ENCODE results near the gene TMEM178A. TPM values are rescaled to one million over a fixed set of nuclear protein-coding genes. Genes with fewer than 3 reads are reported as not detected.

The TMEM178A gene
- total and polyA plus RNA-seq, 8 donors, result 0.34 to 5.8 (median 0.80) TPM

GRCh38 chr2:39668576-39669080, 2.9 kb downstream of the TMEM178A start:
- no peaks in the 10 kb centered on the region for H3K9me3 ChIP-seq
- H3K27ac ChIP-seq, result no peak overlapping the region
- no peak for DNase-seq
- TF ChIP-seq, protein P1, sequence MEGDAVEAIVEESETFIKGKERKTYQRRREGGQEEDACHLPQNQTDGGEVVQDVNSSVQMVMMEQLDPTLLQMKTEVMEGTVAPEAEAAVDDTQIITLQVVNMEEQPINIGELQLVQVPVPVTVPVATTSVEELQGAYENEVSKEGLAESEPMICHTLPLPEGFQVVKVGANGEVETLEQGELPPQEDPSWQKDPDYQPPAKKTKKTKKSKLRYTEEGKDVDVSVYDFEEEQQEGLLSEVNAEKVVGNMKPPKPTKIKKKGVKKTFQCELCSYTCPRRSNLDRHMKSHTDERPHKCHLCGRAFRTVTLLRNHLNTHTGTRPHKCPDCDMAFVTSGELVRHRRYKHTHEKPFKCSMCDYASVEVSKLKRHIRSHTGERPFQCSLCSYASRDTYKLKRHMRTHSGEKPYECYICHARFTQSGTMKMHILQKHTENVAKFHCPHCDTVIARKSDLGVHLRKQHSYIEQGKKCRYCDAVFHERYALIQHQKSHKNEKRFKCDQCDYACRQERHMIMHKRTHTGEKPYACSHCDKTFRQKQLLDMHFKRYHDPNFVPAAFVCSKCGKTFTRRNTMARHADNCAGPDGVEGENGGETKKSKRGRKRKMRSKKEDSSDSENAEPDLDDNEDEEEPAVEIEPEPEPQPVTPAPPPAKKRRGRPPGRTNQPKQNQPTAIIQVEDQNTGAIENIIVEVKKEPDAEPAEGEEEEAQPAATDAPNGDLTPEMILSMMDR (IDR thresholded peaks at IDR 0.05), result no peak
- H3K27me3 ChIP-seq, result peaks cover 0 to 12% (median 0%) of the 10 kb centered on the region in 4 donors
- no peak overlapping the region for H3K4me3 ChIP-seq
- H3K36me3 ChIP-seq, result no peaks in the 10 kb centered on the region
- intact Hi-C loops (cut with DNase I), result no loop called here
- no peak for ATAC-seq
- WGBS, 2 donors, result 99 to 100% methylated on average over 1 of the region's 1 CpG
- H3K4me1 ChIP-seq, result peaks cover 0 to 5% (median 0%) of the 10 kb centered on the region in 3 donors
- FAIRE-seq, result no peak

GRCh38 chr2:39671604-39672003, 5.9 kb downstream of the TMEM178A start:
- ATAC-seq (no peak), DNase-seq (no peak), FAIRE-seq (no peak)
- no peaks in the 10 kb centered on the region for H3K36me3 ChIP-seq
- H3K4me1 ChIP-seq, result peaks cover 0 to 2% (median 0%) of the 10 kb centered on the region in 3 donors
- H3K27ac ChIP-seq, result no peak overlapping the region
- H3K4me3 ChIP-seq, result no peak overlapping the region
- peaks cover 0 to 12% (median 0%) of the 10 kb centered on the region in 4 donors for H3K27me3 ChIP-seq
- WGBS, 2 donors, result 82 to 94% methylated on average over 4 of the region's 4 CpGs
- TF ChIP-seq, protein P1 (IDR thresholded peaks at IDR 0.05), result no peak
- intact Hi-C loops (cut with DNase I), result no loop called here
- H3K9me3 ChIP-seq, result no peaks in the 10 kb centered on the region

GRCh38 chr2:39673018-39673417, 7.3 kb downstream of the TMEM178A start:
- intact Hi-C loops (cut with DNase I), result no loop called here
- Histone ChIP-seq H3K27me3 (peaks cover 0 to 6% (median 0%) of the 10 kb centered on the region in 4 donors), H3K4me1 (no peaks in the 10 kb centered on the region), H3K9me3 (no peaks in the 10 kb centered on the region), H3K27ac (no peak overlapping the region), H3K4me3 (no peak overlapping the region), H3K36me3 (no peaks in the 10 kb centered on the region)
- WGBS, 2 donors, result 66 to 71% methylated on average over 7 of the region's 7 CpGs
- no peak for DNase-seq
- TF ChIP-seq, protein P1 (IDR thresholded peaks at IDR 0.05), result no peak
- no peak for FAIRE-seq
- no peak for ATAC-seq

GRCh38 chr2:39676342-39676741, 10.6 kb downstream of the TMEM178A start:
- no peak for ATAC-seq
- Histone ChIP-seq H3K27me3 (no peaks in the 10 kb centered on the region), H3K9me3 (no peaks in the 10 kb centered on the region), H3K4me1 (no peaks in the 10 kb centered on the region), H3K4me3 (no peak overlapping the region), H3K36me3 (no peaks in the 10 kb centered on the region), H3K27ac (no peak overlapping the region)
- no peak for FAIRE-seq
- 94 to 98% methylated on average over 7 of the region's 7 CpGs for WGBS, 2 donors
- DNase-seq, result no peak
- TF ChIP-seq, protein P1 (IDR thresholded peaks at IDR 0.05), result no peak
- intact Hi-C loops (cut with DNase I), result no loop called here

DNA sequence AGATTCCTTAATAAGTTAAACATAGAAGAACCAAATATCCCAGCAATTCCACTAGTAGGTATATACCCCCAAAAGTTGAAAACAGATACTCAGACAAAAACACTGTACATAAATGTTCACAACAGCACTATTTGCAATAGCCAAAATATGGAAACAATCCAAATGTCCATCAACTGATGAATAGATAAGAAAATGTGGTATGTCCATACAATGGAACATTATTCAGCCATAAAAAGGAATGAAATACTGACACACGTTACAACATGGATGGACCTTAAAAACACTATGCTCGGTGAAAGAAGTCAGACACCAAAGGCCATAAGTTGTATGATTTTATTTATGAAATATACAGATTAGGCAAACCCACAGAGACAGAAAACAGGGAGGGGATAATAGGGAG, 12.5 kb downstream of the TMEM178A start:
- WGBS, 2 donors, result 97 to 98% methylated on average over 2 of the region's 2 CpGs
- no peak for ATAC-seq
- Histone ChIP-seq H3K27me3 (no peaks in the 10 kb centered on the region), H3K9me3 (no peaks in the 10 kb centered on the region), H3K36me3 (no peaks in the 10 kb centered on the region), H3K27ac (no peak overlapping the region), H3K4me3 (no peak overlapping the region), H3K4me1 (no peaks in the 10 kb centered on the region)
- FAIRE-seq, result no peak
- no peak for DNase-seq
- TF ChIP-seq, protein P1 (IDR thresholded peaks at IDR 0.05), result no peak
- intact Hi-C loops (cut with DNase I), result no loop called here
